ENCODE results near the gene GRXCR1.

GRXCR1 gene

DNA sequence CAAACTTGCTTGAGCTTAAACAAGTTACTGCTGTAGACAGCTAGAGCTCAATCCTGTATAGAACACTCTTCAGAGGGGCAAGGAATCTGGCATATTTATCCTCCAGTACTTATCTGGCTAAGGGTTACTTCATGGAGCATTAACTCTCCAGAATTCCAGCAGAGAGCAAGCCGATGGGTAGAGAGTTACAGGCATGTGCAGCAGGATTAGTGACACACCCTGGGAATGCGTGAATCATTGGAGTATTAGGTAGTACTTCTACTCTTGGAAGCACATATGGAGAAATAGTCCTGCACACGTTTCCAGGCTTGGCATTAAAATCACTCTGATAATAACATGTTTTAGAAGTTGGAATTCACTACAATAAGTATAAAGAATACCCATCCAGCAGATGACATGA lies 35.4 kb downstream of the GRXCR1 start:
- no peaks in the 10 kb centered on the region for H3K4me1 ChIP-seq (ENCODE audit: control insufficient read depth, insufficient read depth, low read length)
- no peak overlapping the region for H3K27ac ChIP-seq (ENCODE audit: low read length)
- H3K36me3 ChIP-seq (ENCODE audit: control insufficient read depth in 2 of 2, insufficient read depth in 2 of 2, low read length in 2 of 2) = no peaks in the 10 kb centered on the region
- H3K9ac ChIP-seq (ENCODE audit: low read length in 2 of 2) = no peak overlapping the region
- H3K4me3 ChIP-seq (ENCODE audit: low read length in 2 of 2) = no peak overlapping the region
- H3K27me3 ChIP-seq (ENCODE audit: control insufficient read depth in 1 of 2, insufficient read depth in 2 of 2, low read length in 2 of 2) = no peaks in the 10 kb centered on the region
- H3K9me3 ChIP-seq (ENCODE audit: control insufficient read depth in 2 of 2, low read length in 2 of 2) = no peaks in the 10 kb centered on the region

- no peaks in the 10 kb centered on the region for H3K9me3 ChIP-seq (ENCODE audit: control insufficient read depth in 2 of 2, low read length in 2 of 2)
- H3K9ac ChIP-seq (ENCODE audit: low read length in 2 of 2) = no peak overlapping the region
- no peaks in the 10 kb centered on the region for H3K27me3 ChIP-seq (ENCODE audit: control insufficient read depth in 1 of 2, insufficient read depth in 2 of 2, low read length in 2 of 2)
- no peak overlapping the region for H3K27ac ChIP-seq (ENCODE audit: low read length)
- no peaks in the 10 kb centered on the region for H3K36me3 ChIP-seq (ENCODE audit: control insufficient read depth in 2 of 2, insufficient read depth in 2 of 2, low read length in 2 of 2)
- no peaks in the 10 kb centered on the region for H3K4me1 ChIP-seq (ENCODE audit: control insufficient read depth, insufficient read depth, low read length)
- H3K4me3 ChIP-seq (ENCODE audit: low read length in 2 of 2) = no peak overlapping the region
Measured at GRCh38 chr4:42928582-42928981, 36.1 kb downstream of the GRXCR1 start.

DNA sequence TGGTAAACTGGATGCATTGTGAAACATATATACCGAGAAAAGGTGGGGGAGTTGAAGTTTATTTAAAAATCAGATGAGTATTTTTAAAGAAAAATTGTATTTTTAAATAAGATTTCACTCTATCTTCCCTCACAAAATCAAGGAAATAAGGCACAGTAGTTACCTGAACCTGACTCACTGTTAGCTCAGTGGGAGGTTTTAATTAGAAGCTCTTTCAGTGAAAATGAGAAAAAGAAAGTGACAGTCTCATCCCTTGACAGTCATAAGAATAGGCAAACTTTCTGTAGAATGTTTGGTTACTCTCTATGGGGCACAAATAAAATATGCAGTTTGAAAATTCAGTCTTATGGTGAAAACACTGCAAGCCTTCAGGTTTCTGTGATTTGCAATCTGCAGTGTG lies 49.7 kb downstream of the GRXCR1 start:
- Histone ChIP-seq H3K27ac (ENCODE audit: low read length) (no peak overlapping the region), H3K4me3 (ENCODE audit: low read length in 2 of 2) (no peak overlapping the region), H3K27me3 (ENCODE audit: control insufficient read depth in 1 of 2, insufficient read depth in 2 of 2, low read length in 2 of 2) (no peaks in the 10 kb centered on the region), H3K4me1 (ENCODE audit: control insufficient read depth, insufficient read depth, low read length) (no peaks in the 10 kb centered on the region), H3K36me3 (ENCODE audit: control insufficient read depth in 2 of 2, insufficient read depth in 2 of 2, low read length in 2 of 2) (no peaks in the 10 kb centered on the region), H3K9ac (ENCODE audit: low read length in 2 of 2) (no peak overlapping the region), H3K9me3 (ENCODE audit: control insufficient read depth in 2 of 2, low read length in 2 of 2) (no peaks in the 10 kb centered on the region)

DNA sequence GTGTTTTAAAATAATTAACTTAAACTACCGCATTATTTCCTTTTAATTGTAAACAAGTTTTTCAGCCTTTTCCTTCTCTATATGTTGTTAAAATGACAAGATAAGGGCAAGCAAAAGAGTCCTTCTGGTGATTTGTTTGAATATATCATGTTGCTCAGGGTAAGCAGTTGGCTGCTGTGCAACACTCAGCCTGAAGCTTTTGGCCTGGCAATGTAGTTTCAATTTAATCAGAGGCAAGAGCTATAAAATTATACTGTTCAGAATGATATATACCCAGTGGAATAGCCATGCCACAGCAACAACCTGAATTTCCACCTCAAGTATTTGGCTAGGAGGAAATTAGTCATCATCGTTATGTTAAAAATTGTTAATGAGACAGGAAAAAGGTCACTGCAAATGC lies 53.4 kb downstream of the GRXCR1 start:
- no peak overlapping the region for H3K9ac ChIP-seq (ENCODE audit: low read length in 2 of 2)
- no peak overlapping the region for H3K27ac ChIP-seq (ENCODE audit: low read length)
- H3K4me1 ChIP-seq (ENCODE audit: control insufficient read depth, insufficient read depth, low read length) = no peaks in the 10 kb centered on the region
- H3K4me3 ChIP-seq (ENCODE audit: low read length in 2 of 2) = no peak overlapping the region
- H3K9me3 ChIP-seq (ENCODE audit: control insufficient read depth in 2 of 2, low read length in 2 of 2) = no peaks in the 10 kb centered on the region
- H3K27me3 ChIP-seq (ENCODE audit: control insufficient read depth in 1 of 2, insufficient read depth in 2 of 2, low read length in 2 of 2) = no peaks in the 10 kb centered on the region
- H3K36me3 ChIP-seq (ENCODE audit: control insufficient read depth in 2 of 2, insufficient read depth in 2 of 2, low read length in 2 of 2) = no peaks in the 10 kb centered on the region

DNA sequence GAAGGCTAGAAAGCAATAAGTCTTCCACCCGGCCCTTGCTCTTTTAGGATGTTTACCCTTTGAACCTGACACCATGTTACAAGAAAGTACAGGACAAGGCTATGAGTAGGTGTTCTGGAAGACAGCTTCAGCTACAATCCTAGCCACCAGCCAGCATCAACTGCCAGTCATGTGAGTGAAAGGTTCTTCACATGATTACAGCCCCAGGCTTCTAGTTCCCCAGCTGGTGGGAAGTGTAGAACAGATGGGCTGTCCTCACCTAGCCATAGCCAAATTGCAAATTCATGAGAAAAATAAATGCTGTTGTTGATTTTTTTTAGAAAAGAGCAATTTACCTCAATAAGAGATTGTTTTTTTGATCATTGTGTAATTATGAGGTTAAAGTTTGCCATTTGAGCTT lies 60.8 kb downstream of the GRXCR1 start:
- no peak overlapping the region for H3K9ac ChIP-seq (ENCODE audit: low read length in 2 of 2)
- H3K27ac ChIP-seq (ENCODE audit: low read length) = no peak overlapping the region
- no peaks in the 10 kb centered on the region for H3K9me3 ChIP-seq (ENCODE audit: control insufficient read depth in 2 of 2, low read length in 2 of 2)
- H3K27me3 ChIP-seq (ENCODE audit: control insufficient read depth in 1 of 2, insufficient read depth in 2 of 2, low read length in 2 of 2) = no peaks in the 10 kb centered on the region
- no peaks in the 10 kb centered on the region for H3K36me3 ChIP-seq (ENCODE audit: control insufficient read depth in 2 of 2, insufficient read depth in 2 of 2, low read length in 2 of 2)
- H3K4me1 ChIP-seq (ENCODE audit: control insufficient read depth, insufficient read depth, low read length) = no peaks in the 10 kb centered on the region
- H3K4me3 ChIP-seq (ENCODE audit: low read length in 2 of 2) = no peak overlapping the region

GRCh38 chr4:42954963-42955669 lies 62.6 kb downstream of the GRXCR1 start:
- no peaks in the 10 kb centered on the region for H3K9me3 ChIP-seq (ENCODE audit: control insufficient read depth in 2 of 2, low read length in 2 of 2)
- no peak overlapping the region for H3K27ac ChIP-seq (ENCODE audit: low read length)
- H3K27me3 ChIP-seq (ENCODE audit: control insufficient read depth in 1 of 2, insufficient read depth in 2 of 2, low read length in 2 of 2) = no peaks in the 10 kb centered on the region
- no peak overlapping the region for H3K9ac ChIP-seq (ENCODE audit: low read length in 2 of 2)
- no peaks in the 10 kb centered on the region for H3K36me3 ChIP-seq (ENCODE audit: control insufficient read depth in 2 of 2, insufficient read depth in 2 of 2, low read length in 2 of 2)
- no peaks in the 10 kb centered on the region for H3K4me1 ChIP-seq (ENCODE audit: control insufficient read depth, insufficient read depth, low read length)
- H3K4me3 ChIP-seq (ENCODE audit: low read length in 2 of 2) = no peak overlapping the region

- Histone ChIP-seq H3K36me3 (ENCODE audit: control insufficient read depth in 2 of 2, insufficient read depth in 2 of 2, low read length in 2 of 2) (no peaks in the 10 kb centered on the region), H3K27me3 (ENCODE audit: control insufficient read depth in 1 of 2, insufficient read depth in 2 of 2, low read length in 2 of 2) (no peaks in the 10 kb centered on the region), H3K4me1 (ENCODE audit: control insufficient read depth, insufficient read depth, low read length) (no peaks in the 10 kb centered on the region), H3K4me3 (ENCODE audit: low read length in 2 of 2) (no peak overlapping the region), H3K27ac (ENCODE audit: low read length) (no peak overlapping the region), H3K9ac (ENCODE audit: low read length in 2 of 2) (no peak overlapping the region), H3K9me3 (ENCODE audit: control insufficient read depth in 2 of 2, low read length in 2 of 2) (peaks cover 0 to 2% of the 10 kb centered on the region in 2 donors)
Measured at GRCh38 chr4:42955746-42956505, 63.4 kb downstream of the GRXCR1 start.

DNA sequence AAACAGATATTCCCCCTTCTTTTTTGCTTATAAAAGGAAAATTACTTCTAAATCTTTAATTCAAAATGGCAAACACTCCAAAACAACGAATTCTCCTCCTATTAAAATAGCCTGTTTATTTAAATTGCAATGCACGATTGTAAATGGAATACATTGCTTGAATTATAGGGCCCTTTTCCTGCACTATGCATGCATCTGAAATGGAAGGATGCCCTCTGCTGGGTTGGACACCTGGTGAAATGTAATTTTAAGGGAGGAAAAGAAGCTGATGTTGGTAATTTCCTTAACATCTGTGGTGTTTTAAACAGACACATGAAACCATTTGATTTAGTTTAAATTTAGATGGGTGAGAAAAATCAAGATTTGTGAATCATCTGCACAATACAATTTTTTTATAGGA lies 72.8 kb downstream of the GRXCR1 start:
- Histone ChIP-seq H3K27me3 (ENCODE audit: control insufficient read depth in 1 of 2, insufficient read depth in 2 of 2, low read length in 2 of 2) (no peaks in the 10 kb centered on the region), H3K9me3 (ENCODE audit: control insufficient read depth in 2 of 2, low read length in 2 of 2) (peaks cover 0 to 4% of the 10 kb centered on the region in 2 donors), H3K4me1 (ENCODE audit: control insufficient read depth, insufficient read depth, low read length) (no peaks in the 10 kb centered on the region), H3K9ac (ENCODE audit: low read length in 2 of 2) (no peak overlapping the region), H3K36me3 (ENCODE audit: control insufficient read depth in 2 of 2, insufficient read depth in 2 of 2, low read length in 2 of 2) (no peaks in the 10 kb centered on the region), H3K27ac (ENCODE audit: low read length) (no peak overlapping the region), H3K4me3 (ENCODE audit: low read length in 2 of 2) (no peak overlapping the region)

DNA sequence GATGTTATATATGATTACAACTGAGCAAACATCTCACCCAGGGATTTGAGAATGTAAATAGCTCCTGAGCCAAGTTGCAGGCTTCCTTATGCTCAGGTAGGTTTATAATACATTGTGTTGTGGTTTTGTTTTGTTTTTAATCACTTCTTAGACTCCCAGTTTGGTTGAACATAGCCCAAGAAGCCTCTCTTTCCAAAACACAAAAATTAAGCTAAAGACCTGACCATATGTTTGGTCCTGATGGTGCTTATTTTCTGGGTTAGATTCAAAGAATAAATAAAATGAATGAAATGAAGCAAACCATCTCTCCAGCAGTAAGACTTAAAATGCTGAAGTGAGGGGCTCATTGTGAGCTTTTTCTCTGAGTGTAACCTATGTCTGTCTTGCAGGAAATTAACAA lies 93.5 kb downstream of the GRXCR1 start:
- no peaks in the 10 kb centered on the region for H3K4me1 ChIP-seq (ENCODE audit: control insufficient read depth, insufficient read depth, low read length)
- no peak overlapping the region for H3K9ac ChIP-seq (ENCODE audit: low read length in 2 of 2)
- H3K27ac ChIP-seq (ENCODE audit: low read length) = no peak overlapping the region
- H3K27me3 ChIP-seq (ENCODE audit: control insufficient read depth in 1 of 2, insufficient read depth in 2 of 2, low read length in 2 of 2) = no peaks in the 10 kb centered on the region
- H3K36me3 ChIP-seq (ENCODE audit: control insufficient read depth in 2 of 2, insufficient read depth in 2 of 2, low read length in 2 of 2) = no peaks in the 10 kb centered on the region
- no peaks in the 10 kb centered on the region for H3K9me3 ChIP-seq (ENCODE audit: control insufficient read depth in 2 of 2, low read length in 2 of 2)
- no peak overlapping the region for H3K4me3 ChIP-seq (ENCODE audit: low read length in 2 of 2)

DNA sequence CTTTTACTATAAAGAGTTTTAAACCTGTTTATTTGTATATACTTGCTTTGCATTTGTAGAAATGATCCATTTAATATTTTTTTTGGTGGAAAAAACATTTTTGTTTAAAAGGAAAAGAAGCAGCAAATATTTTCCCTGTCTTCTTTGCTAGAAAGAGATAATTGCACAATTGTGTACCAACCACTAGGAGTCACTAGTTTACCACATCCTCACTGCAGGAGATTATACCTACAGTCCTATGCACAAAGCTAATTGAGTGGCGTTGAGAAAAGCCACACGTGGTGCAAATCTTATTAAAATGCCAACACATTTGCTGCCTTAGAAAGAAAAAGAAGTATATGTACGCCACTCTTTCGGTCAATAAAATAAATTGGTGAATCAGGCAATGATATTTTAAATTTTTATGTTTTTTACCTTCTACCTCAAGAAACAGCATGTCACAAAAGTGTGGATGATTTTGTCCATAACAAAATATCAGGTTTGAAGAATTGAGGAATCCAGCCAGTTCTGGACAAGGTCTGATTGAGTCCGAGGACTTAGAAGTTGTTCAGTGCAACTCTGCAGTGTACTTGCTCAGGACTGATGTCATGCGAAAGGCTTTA lies 102.9 kb downstream of the GRXCR1 start:
- Histone ChIP-seq H3K9ac (ENCODE audit: low read length in 2 of 2) (no peak overlapping the region), H3K36me3 (ENCODE audit: control insufficient read depth in 2 of 2, insufficient read depth in 2 of 2, low read length in 2 of 2) (no peaks in the 10 kb centered on the region), H3K27me3 (ENCODE audit: control insufficient read depth in 1 of 2, insufficient read depth in 2 of 2, low read length in 2 of 2) (no peaks in the 10 kb centered on the region), H3K27ac (ENCODE audit: low read length) (no peak overlapping the region), H3K4me1 (ENCODE audit: control insufficient read depth, insufficient read depth, low read length) (no peaks in the 10 kb centered on the region), H3K4me3 (ENCODE audit: low read length in 2 of 2) (no peak overlapping the region), H3K9me3 (ENCODE audit: control insufficient read depth in 2 of 2, low read length in 2 of 2) (peaks cover 0 to 2% of the 10 kb centered on the region in 2 donors)

DNA sequence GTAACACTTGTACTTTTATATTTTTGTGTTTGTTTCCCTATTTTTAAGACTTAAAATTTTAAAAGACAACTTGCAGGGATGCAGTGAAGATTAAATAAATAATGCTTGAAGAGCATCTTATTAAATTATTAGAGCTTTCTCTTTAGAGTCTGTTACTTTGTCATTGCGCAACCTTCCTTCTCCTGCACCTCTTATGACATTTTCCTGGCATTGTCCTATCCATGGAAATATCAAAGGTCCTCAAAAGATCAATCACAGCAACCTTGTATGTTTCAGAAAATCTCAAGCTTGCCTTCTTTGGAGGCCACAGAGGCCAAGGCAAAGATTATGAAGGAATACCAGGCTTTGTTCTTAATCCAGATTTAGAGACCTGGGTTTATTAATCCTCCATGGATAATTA lies 116.3 kb downstream of the GRXCR1 start:
- Histone ChIP-seq H3K27ac (ENCODE audit: low read length) (no peak overlapping the region), H3K36me3 (ENCODE audit: control insufficient read depth in 2 of 2, insufficient read depth in 2 of 2, low read length in 2 of 2) (no peaks in the 10 kb centered on the region), H3K27me3 (ENCODE audit: control insufficient read depth in 1 of 2, insufficient read depth in 2 of 2, low read length in 2 of 2) (no peaks in the 10 kb centered on the region), H3K4me3 (ENCODE audit: low read length in 2 of 2) (no peak overlapping the region), H3K9ac (ENCODE audit: low read length in 2 of 2) (no peak overlapping the region), H3K9me3 (ENCODE audit: control insufficient read depth in 2 of 2, low read length in 2 of 2) (no peaks in the 10 kb centered on the region), H3K4me1 (ENCODE audit: control insufficient read depth, insufficient read depth, low read length) (no peaks in the 10 kb centered on the region)

All from stomach smooth muscle (tissue), 2 donors.